Suprapubic skin (tissue), 4 donors: Measurements from ENCODE around the gene LAP3.

ENCODE experiments used
- CTCF ChIP-seq, 2 donors: fragments of 200-600 bp in 1 of 2; fragments of 450-650 bp in 1 of 2; sonication (generic) in 1 of 2; IDR thresholded peaks; one replicate each; pipeline ENCODE4 v1.5.1; 2016 to 2019; ENCODE audit warnings: antibody characterized with exemption in 2 of 2, mild to moderate bottlenecking in 1 of 2, moderate library complexity in 1 of 2
- POLR2A ChIP-seq, 2 donors: fragments of 450-650 bp; IDR thresholded peaks; one replicate each; pipeline ENCODE4 v1.6.1; 2017; ENCODE audit warnings: antibody characterized with exemption in 2 of 2, mild to moderate bottlenecking in 2 of 2, moderate library complexity in 2 of 2
- POLR2AphosphoS5 ChIP-seq, 3 donors: sonication (generic); formaldehyde crosslinking; IDR thresholded peaks; one replicate each; pipeline ENCODE4 v1.6.1; 2017; ENCODE audit warnings: antibody characterized with exemption in 3 of 3

DNA sequence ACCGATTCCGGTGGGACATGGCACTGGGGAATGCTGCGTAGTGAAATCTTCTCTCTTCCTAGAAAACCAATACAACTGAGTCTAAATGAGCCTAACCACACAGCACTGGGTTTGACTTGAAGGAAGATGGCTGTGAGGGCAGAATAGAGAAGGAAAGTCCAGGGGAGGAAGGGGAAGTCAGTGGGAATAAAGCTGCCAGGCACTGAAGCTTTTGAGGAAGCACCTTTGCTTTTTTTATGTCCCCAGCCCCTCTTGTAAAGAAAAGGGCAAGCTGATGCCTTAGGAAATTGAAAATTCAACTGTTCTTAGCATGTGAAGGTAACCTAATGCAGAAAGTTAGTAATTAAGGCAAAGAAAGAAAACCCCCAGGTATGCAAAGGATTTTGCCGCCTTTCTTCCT is 58.1 kb downstream of the LAP3 start:
- TF ChIP-seq POLR2A (IDR thresholded peaks at IDR 0.05) = no peak
- no peak for TF ChIP-seq CTCF (IDR thresholded peaks at IDR 0.05)
- TF ChIP-seq POLR2AphosphoS5 (IDR thresholded peaks at IDR 0.05) = no peak
